Stimulated activated CD4-positive, alpha-beta T cell treated with anti-CD3 and anti-CD28 coated beads, Interleukin-2, amount 100 ng/mL, for 48 hours (primary cell): ENCODE measurements around the gene ACTG2.
"Not testable (repeated sequence)": the region's sequence is repeated elsewhere in the genome, so short reads cannot be mapped to it uniquely, and the experiment has no call there.

Source experiments
- DNase-seq, 2 donors: peaks; one replicate each; pipeline ENCODE4 v3.0.0-alpha.2; 2020

The ACTG2 gene

DNA sequence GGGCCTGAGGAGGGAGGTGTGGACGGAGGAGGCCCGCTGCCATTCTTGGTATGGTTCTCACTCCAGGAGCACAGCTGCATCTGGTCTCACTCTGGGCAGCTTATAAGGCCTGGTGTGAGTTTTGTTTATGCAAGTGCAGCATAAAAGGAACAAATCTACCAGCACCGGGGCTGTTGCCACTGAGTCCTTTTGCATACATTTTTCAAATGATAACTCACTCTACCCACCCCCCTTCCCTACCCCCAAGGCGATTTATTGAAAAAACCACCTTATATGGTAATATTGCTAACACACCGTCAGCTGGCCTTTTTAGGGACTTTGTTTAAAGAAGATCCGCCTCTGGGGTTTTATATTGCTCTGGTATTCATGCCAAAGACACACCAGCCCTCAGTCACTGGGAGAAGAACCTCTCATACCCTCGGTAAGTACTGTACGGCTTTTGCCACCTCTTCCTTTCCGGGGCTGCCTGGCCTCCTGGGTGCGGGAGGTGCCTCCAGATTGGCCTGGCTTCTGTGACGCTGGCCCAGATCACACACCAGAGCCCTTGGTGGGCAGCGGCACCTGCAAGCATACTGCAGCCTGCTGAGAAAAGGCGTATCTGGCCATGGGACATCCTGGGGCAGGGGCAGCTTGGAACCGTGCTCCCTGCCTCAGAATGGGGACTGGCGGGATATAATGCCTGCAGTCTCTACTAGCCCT, at the start of gene ACTG2:
Gene ACTG2, plus strand, starts transcription at position 378 of the 699 bp plus-strand sequence. CDS start 8,304 bp downstream, outside the sequence.
- DNase-seq: no peak

GRCh38 chr2:73844087-73844486, 48.7 kb upstream of the ACTG2 start:
- no peak for DNase-seq

GRCh38 chr2:73850009-73850408, 42.8 kb upstream of the ACTG2 start:
- no peak for DNase-seq

GRCh38 chr2:73851274-73851673, 41.5 kb upstream of the ACTG2 start:
- no peak for DNase-seq

DNA sequence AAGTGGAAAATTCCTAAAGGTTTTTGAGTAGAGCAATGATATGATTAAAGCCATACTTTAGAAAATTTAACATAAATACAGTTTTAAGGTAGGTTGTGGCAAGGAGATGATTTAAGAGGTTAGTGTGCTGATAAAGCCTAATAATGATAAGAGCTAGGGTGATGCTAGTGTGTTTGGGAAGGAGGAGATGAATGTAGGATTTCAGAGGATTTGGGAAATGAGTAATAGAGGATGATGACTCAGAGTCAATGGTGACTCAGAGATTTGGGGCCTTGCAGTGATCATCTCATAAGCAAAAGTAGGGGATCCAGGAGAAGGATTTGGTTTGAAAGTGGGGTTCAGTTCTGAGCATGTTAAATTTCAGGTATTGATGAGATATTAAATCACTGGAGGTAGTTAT, 40.8 kb upstream of the ACTG2 start:
- DNase-seq: no peak

- no peak for DNase-seq
Observed at GRCh38 chr2:73855526-73855925, 37.3 kb upstream of the ACTG2 start.

GRCh38 chr2:73856214-73856613, 36.6 kb upstream of the ACTG2 start:
- no peak for DNase-seq

DNA sequence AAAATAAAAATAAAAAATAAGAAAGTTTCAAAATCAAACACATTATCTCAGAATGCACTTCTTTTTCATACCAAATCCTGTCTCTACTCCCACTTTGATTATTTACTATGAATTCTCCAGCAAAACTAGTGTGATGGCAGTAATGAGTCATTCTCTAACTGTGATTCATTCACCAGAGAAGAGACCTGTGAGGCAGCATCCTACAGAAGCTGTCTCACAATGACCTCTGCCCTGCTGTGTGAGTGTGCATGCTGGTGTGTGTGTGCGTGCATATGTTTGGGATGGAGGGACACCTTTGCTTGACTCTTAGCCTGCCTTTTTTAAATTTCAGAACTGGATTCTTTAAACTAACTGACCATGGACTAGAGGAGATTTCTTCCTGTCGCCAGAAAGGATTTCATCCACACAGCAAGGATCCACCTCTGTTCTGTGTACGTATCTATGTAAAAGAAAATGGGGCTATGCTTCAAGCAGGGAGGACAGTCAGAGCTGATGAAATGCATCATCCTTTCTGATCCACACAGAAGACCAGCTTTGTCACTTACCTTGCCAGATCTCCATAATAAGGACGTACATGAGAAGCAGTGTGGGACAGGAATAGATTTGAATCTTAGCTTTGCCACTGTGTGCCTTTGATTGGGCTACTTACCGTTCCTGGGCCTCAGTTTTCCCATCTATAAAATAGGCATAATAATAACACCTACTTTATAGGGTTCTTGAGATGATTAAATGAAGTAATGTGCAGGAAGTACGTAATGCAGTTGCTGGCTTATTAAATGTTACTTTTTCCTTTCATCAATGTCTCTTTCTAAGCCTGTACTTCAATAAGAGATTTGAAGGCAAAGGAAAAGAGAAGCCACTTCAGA, 32.9 kb upstream of the ACTG2 start:
- peak; percentile 32 to 37 for DNase-seq

GRCh38 chr2:73862987-73863386, 29.8 kb upstream of the ACTG2 start:
- no peak for DNase-seq

GRCh38 chr2:73868204-73868978, 24.4 kb upstream of the ACTG2 start:
- DNase-seq: no peak

DNA sequence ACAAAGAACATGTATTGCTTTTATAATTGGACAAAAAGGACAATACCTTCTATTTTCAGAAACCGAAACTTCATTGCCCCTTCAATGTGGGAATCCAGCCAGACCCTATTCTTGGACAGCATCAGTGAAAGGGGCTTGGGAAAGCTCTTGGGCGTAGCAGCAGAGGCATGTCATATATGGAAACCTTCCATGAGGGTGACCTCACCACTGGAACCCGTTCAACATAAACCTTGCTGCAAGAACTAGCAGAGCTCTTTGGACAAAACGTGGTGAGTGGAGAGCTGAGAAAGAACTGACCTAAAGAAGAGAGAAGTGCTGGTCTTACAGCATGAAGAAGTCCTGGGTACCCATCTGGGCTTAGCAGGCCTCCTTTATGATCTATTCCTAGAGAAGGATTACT, 22.7 kb upstream of the ACTG2 start:
- DNase-seq: no peak

GRCh38 chr2:73877071-73877802, 15.6 kb upstream of the ACTG2 start:
- DNase-seq: no peak

DNA sequence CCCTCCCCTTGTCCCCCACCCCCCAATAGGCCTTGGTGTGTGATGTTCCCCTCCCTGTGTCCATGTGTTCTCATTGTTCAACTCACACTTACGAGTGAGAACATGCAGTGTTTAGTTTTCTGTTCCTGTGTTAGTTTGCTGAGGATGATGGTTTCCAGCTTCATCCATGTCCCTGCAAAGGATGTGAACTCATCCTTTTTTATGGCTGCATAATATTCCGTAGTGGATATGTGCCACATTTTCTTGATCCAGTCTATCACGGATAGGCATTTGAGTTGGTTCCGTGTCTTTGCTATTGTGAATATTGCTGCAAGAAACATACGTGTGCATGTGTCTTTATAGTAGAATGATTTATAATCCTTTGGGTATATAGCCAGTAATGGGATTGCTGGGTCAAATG, 14.8 kb upstream of the ACTG2 start:
- not testable (repeated sequence) for DNase-seq

GRCh38 chr2:73885406-73885805, 7.4 kb upstream of the ACTG2 start:
- no peak for DNase-seq

DNA sequence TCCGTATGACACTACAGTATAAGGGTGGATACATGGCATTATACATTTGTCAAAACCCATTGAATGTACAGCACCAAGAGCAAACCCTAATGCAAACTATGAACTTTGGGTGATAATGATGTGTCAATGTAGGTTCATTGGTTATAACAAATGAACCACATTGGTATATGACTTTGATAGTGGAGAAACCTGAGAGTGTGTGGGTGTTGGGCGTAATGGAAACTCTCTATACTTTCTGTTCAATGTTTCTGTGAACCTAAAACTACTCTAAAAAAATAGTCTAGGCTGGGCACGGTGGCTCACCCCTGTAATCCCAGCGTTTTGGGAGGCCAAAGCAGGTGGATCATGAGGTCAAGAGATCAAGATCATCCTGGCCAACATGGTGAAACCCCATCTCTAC, 6.5 kb upstream of the ACTG2 start:
- DNase-seq: peak; percentile 24 to 55

GRCh38 chr2:73887596-73888353, 5.0 kb upstream of the ACTG2 start:
- not testable (repeated sequence) for DNase-seq

DNA sequence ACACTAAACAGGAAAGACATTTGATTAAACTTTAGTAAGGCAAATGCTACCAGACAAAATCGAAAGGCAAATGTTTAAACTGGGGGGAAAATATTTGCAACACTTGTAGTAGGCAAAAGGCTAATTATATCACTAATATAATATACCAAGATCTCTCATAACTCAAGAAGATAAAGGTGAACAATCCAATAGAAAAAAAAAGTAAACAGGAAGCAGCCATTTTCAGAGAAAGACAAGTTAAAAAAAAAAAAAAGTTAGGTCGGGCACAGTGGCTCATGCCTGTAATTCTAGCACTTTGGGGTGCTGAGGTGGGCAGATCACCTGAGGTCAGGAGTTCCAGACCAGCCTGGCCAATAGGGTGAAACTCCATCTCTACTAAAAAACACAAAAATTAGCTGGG, 4.4 kb upstream of the ACTG2 start:
- DNase-seq: no peak

- DNase-seq: no peak
Observed at GRCh38 chr2:73889206-73889605, 3.6 kb upstream of the ACTG2 start.

GRCh38 chr2:73890301-73891092, 2.3 kb upstream of the ACTG2 start:
- no peak for DNase-seq

DNA sequence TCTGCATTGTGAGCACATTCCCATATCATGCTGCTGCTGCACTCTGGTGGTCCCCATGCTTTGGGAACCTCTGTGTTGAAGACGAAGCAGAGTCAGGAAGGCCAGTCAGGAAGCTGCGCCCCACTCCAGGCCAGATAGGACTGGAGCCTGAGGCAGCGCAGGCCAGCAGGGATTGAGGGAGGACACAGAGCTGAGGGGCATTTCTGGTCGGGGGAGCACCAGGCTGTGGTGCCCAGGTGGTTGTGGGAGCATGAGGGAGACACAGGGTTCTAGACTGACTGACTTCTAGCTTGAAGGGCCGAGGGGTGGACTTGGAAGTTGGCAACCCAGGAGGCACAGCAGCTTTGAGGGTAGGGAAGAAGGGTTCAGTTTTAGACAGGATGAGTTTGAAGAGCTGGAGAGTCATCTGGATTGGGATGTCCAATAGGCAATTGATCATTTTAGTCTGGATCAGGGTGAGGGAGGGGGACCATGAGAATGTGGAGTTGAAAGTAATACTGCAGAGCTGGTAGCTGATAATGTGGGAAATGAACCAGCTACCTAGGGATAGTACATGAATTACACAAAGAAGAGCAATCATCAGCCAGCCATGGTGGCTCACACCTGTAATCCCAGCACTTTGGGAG, 1.4 kb upstream of the ACTG2 start:
- no peak for DNase-seq
